Lower leg skin (tissue), 4 donors: Measurements from ENCODE around the gene GLTP. TPM values are rescaled to one million over a fixed set of nuclear protein-coding genes. Genes with fewer than 3 reads are reported as not detected.

ENCODE experiments used
- DNase-seq, 2 donors: peaks; one replicate each; pipeline ENCODE4 v3.0.0-alpha.2; 2019; ENCODE audit warnings: low spot score in 2 of 2
- H3K4me3 ChIP-seq: fragments of 200-600 bp; sonication (generic); 2 replicates; pipeline ENCODE4 v1.5.1; 2017; ENCODE audit warnings: mild to moderate bottlenecking, low read depth; ENCODE audit not compliant: poor library complexity, severe bottlenecking
- CTCF ChIP-seq, 3 donors: fragments of 450-650 bp; IDR thresholded peaks; one replicate each; pipeline ENCODE4 v1.5.1; 2016; ENCODE audit warnings: antibody characterized with exemption in 3 of 3, mild to moderate bottlenecking in 3 of 3, moderate library complexity in 2 of 3
- POLR2A ChIP-seq, 2 donors: fragments of 450-650 bp; IDR thresholded peaks; one replicate each; pipeline ENCODE4 v1.6.1; 2016 to 2017; ENCODE audit warnings: antibody characterized with exemption in 2 of 2, mild to moderate bottlenecking in 1 of 2, moderate library complexity in 1 of 2
- WGBS, 2 donors: methylation state at CpG; one replicate each; pipeline ENCODE4 v1.1.5; 2018; 5-methylcytosine and 5-hydroxymethylcytosine counted together
- intact Hi-C: fragments of 100-400 bp; cut with DNase I; formaldehyde crosslinking; loops from one replicate; pipeline ENCODE4 v1.15.0; 2023; ENCODE audit warnings: low total_unique reads
- total RNA-seq, 4 donors: library from RNA; depleted of rRNA; stranded (reverse); fragments of >200 nt; gene quantifications; one replicate each; pipeline ENCODE4 v1.1.0, GENCODE V29; 2016

Gene GLTP
- total RNA-seq, 4 donors from 2014 or later = 536 to 775 (median 660) TPM

DNA sequence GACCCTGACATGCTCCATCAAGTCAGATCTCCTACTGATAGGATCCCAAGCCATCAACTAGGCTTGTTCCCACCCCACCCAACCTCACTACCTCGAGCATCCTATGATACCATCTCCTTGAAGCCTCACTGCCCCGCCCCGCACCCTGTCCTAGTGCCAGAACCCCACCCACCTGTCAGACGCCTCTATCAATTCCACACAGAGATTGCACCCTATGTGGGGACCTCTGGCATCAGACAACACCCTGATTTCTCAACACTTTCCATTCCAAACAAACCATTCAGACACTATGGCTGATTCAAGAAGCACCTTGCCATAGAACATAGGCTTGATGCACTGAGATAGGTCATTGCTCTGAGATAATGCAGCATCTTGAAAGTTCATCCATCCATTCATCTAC lies 3.1 kb upstream of the GLTP start:
- TF ChIP-seq POLR2A (IDR thresholded peaks at IDR 0.05) = no peak
- no peak for TF ChIP-seq CTCF (IDR thresholded peaks at IDR 0.05)
- intact Hi-C loops = no loop called here
- peak in 1 of 2 donors; percentile 78 for DNase-seq
- WGBS, 2 donors = 42 to 53% methylated on average over 4 of the region's 4 CpGs
- no peak overlapping the region for H3K4me3 ChIP-seq

DNA sequence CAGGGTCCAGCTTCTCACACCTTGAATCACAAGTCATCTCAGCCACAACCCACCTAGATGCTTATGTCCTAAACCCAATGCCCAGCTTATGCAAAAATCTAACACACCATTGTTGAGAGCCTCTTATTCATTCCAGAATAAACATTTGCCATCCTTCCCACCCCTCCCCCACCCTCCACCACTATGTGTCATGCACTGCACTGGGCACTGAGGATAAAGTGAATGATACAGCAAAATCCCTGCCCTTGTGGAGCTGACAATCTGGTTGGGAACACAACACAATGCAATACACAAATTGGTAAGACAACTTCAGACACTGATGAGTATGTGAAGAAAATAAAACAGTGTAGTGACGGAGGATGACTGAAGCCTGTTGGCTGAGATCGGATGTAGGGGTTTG lies 1.4 kb upstream of the GLTP start:
- no peak for TF ChIP-seq CTCF (IDR thresholded peaks at IDR 0.05)
- no peak for TF ChIP-seq POLR2A (IDR thresholded peaks at IDR 0.05)
- WGBS, 2 donors = 72 to 92% methylated on average over 2 of the region's 2 CpGs
- no peak for DNase-seq
- no peak overlapping the region for H3K4me3 ChIP-seq
- intact Hi-C loops = no loop called here

GRCh38 chr12:109880938-109881337 lies 597 bp upstream of the GLTP start:
- TF ChIP-seq CTCF (IDR thresholded peaks at IDR 0.05) (no peak), POLR2A (IDR thresholded peaks at IDR 0.05) (no peak)
- 10 to 11% methylated on average over 9 of the region's 9 CpGs for WGBS, 2 donors
- H3K4me3 ChIP-seq = no peak overlapping the region
- intact Hi-C loops = no loop called here
- DNase-seq = no peak

DNA sequence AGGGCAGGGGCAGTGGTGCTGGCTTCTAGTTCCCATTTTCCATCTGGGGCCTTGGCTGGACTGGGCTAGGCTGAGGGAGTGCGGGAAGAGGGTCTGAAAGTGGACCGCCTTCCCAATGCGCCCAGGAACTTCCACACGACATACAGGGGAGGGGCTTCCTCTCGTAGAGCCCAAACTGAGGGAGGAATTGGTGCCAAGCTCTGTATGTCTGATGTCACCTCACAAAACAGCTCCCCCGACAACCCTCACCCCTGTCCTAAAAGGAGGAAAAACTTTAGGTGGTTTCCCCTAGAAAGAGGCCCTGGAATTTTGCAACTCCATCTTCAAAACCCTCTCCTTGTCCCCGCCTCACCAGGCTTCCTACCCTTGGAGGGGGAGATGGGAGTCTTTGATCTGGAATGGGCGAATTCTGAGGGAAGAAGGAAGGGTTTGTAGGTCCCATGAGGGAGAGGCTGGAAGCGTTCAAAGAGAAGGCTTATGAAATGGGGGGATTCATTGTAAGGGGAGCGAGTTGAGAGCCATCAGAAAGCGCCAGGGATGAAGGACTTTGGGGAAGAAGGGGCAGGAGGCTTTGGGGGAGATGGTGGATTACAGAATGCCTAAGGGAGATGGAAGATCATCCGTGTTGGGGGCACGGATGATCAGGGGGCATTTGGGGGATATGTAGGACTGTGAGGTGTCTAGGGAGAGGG lies 844 bp downstream of the GLTP start:
- intact Hi-C loops = no loop called here
- H3K4me3 ChIP-seq = peak overlapping the region; percentile 39
- WGBS, 2 donors = 1 to 2% methylated on average over 13 of the region's 13 CpGs
- TF ChIP-seq CTCF (IDR thresholded peaks at IDR 0.05) (no peak), POLR2A (IDR thresholded peaks at IDR 0.05) (no peak)
- DNase-seq = no peak

GRCh38 chr12:109878749-109879148 lies 1.6 kb downstream of the GLTP start:
- intact Hi-C loops = no loop called here
- peak overlapping the region; percentile 39 for H3K4me3 ChIP-seq
- no peak for DNase-seq
- 29 to 54% methylated on average over 7 of the region's 7 CpGs for WGBS, 2 donors
- TF ChIP-seq POLR2A (IDR thresholded peaks at IDR 0.05) = no peak
- no peak for TF ChIP-seq CTCF (IDR thresholded peaks at IDR 0.05)

DNA sequence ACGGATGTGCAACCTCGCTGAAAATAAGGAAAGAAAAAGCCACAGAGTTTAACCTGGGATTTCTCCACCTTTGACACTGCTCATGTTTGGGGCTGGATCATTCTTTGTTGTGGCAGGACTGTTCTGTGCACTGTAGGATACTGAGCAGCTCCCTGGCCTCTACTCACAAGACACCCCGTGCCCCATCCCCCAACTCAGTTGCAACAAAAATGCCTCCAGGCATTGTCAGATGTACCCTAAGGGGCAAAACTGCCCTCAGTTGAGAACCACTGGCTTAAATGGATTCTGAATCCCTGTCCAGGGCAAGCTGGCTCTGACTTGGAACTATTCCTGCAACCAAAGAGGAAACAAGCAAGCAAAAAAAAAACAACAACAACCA lies 2.1 kb downstream of the GLTP start:
- WGBS, 2 donors = 63 to 73% methylated on average over 3 of the region's 3 CpGs
- H3K4me3 ChIP-seq = no peak overlapping the region

More for the DNA sequence above, 2.1 kb downstream of the GLTP start:
- DNase-seq = no peak
- intact Hi-C loops = no loop called here
- TF ChIP-seq CTCF (IDR thresholded peaks at IDR 0.05) = no peak
- no peak for TF ChIP-seq POLR2A (IDR thresholded peaks at IDR 0.05)
